Ovary (tissue), 3 donors: ENCODE results near the gene EGLN2.

ENCODE experiments used
- CTCF ChIP-seq, 3 donors: fragments of 450-650 bp in 2 of 3; fragments of 200-600 bp in 1 of 3; IDR thresholded peaks; one replicate each; pipeline versions ENCODE4 v1.5.1 to v1.8.0; 2016 to 2022; ENCODE audit warnings: antibody characterized with exemption in 3 of 3, mild to moderate bottlenecking in 1 of 3
- EP300 ChIP-seq: sonication (generic); formaldehyde crosslinking; IDR thresholded peaks from one replicate; pipeline ENCODE4 v1.6.1; 2017; ENCODE audit warnings: antibody characterized with exemption
- POLR2A ChIP-seq: fragments of 450-650 bp; IDR thresholded peaks from one replicate; pipeline ENCODE4 v1.6.1; 2017; ENCODE audit warnings: antibody characterized with exemption, mild to moderate bottlenecking, moderate library complexity
- donor health status: DM: no; HTN: no; CAD: no.

- no peak for TF ChIP-seq CTCF (IDR thresholded peaks at IDR 0.05)
- TF ChIP-seq EP300 = no peak
- TF ChIP-seq POLR2A = no peak
These were observed 21.9 kb upstream of the EGLN2 start for GRCh38 chr19:40776932-40777644.
